Loucy (cell line): ENCODE measurements around the gene GXYLT2.

Experiments used
- CTCF ChIP-seq: fragments of 200-600 bp; sonication (generic); conservative IDR thresholded peaks from 2 replicates; pipeline ENCODE4 v1.5.1; 2014; ENCODE audit warnings: mild to moderate bottlenecking, antibody characterized with exemption, low read length
- EZH2phosphoT487 ChIP-seq: fragments of 200-600 bp; IDR thresholded peaks from 2 replicates; pipeline ENCODE4 v1.6.1; 2018; ENCODE audit warnings: antibody characterized with exemption, mild to moderate bottlenecking, moderate library complexity, borderline replicate concordance

- TF ChIP-seq CTCF (no peak), EZH2phosphoT487 (no peak)
Observed at GRCh38 chr3:72944696-72945095, 56.9 kb downstream of the GXYLT2 start.
